T-helper 17 cell (primary cell): ENCODE data around the gene RPRD1A. TPM values are rescaled to one million over a fixed set of nuclear protein-coding genes. Genes with fewer than 3 reads are reported as not detected.
A peak's percentile ranks its signal among the peaks of the same experiment; 100 is the strongest.
"Not testable (repeated sequence)": the region's sequence is repeated elsewhere in the genome, so short reads cannot be mapped to it uniquely, and the experiment has no call there.

Experiments
- ATAC-seq: fragments of 150-1000 bp; cut with Tn5 transposase; 2 replicates; pipeline ENCODE4 v1.10.0; 2021; ENCODE audit warnings: mild to moderate bottlenecking, moderate library complexity
- DNase-seq, 3 donors: peaks; one replicate each; pipeline versions ENCODE4 v3.0.0 to v3.0.0-alpha.2; 2020 to 2021
- H3K9me3 ChIP-seq: one replicate; pipeline ENCODE4 v1.7.0; 2013; ENCODE audit warnings: low read length, mild to moderate bottlenecking; ENCODE audit not compliant: control insufficient read depth, poor library complexity, severe bottlenecking
- H3K27ac Mint-ChIP-seq: one replicate; pipeline ENCODE4 v1.8.0; 2022; ENCODE audit warnings: mild to moderate bottlenecking, moderate library complexity, mixed read lengths
- H3K27me3 Mint-ChIP-seq: one replicate; pipeline ENCODE4 v1.8.0; 2022; ENCODE audit warnings: mixed read lengths
- H3K36me3 Mint-ChIP-seq: one replicate; pipeline ENCODE4 v1.8.0; 2022; ENCODE audit warnings: low read depth, mixed read lengths
- H3K4me1 Mint-ChIP-seq: one replicate; pipeline ENCODE4 v1.8.0; 2022; ENCODE audit warnings: mild to moderate bottlenecking, mixed read lengths
- H3K4me3 Mint-ChIP-seq: one replicate; pipeline ENCODE4 v1.8.0; 2022; ENCODE audit warnings: mild to moderate bottlenecking, moderate library complexity, mixed read lengths
- total RNA-seq, 4 donors: library from RNA in 2 of 4; stranded (reverse) in 2 of 4; gene quantifications; one replicate each; pipeline ENCODE4 v1.2.3 and lab custom pipeline; 2022 to 2026

Gene RPRD1A
- total RNA-seq, 2 donors from 2014 or later: 14.9 to 20.5 TPM

DNA sequence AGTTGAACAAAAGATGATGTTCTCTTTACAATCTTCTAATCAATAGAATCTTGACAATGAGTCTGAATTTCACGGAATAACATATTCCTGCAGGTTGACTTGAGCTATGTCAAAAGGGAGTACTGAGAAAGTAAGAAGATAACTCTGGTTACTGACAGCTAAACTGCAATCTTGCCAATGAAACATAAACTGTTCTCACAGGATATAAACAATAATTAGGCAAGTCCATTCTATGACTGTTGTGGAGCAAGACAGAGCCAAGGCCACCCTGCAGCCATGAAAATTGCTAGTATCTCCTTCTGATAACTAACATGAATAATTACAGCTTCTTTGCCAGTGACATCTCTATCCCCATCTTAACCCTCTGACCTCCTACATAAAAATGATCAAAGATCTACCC lies 6.3 kb upstream of the RPRD1A start:
- Mint-ChIP-seq H3K27me3 (peaks cover 26% of the 10 kb centered on the region), H3K27ac (no peak overlapping the region), H3K4me1 (peaks cover 2% of the 10 kb centered on the region), H3K36me3 (peaks cover 5% of the 10 kb centered on the region), H3K4me3 (no peak overlapping the region)
- ATAC-seq (no peak), DNase-seq (no peak)
- H3K9me3 ChIP-seq: no peaks in the 10 kb centered on the region

- H3K4me1 Mint-ChIP-seq, H3K36me3 Mint-ChIP-seq, DNase-seq, ATAC-seq, H3K9me3 ChIP-seq, H3K4me3 Mint-ChIP-seq, H3K27ac Mint-ChIP-seq: not testable (repeated sequence)
- H3K27me3 Mint-ChIP-seq: peaks cover 26% of the 10 kb centered on the region
These were observed 5.0 kb upstream of the RPRD1A start for GRCh38 chr18:36072406-36072805.

- DNase-seq (no peak), ATAC-seq (no peak)
- Mint-ChIP-seq H3K4me1 (peaks cover 21% of the 10 kb centered on the region), H3K27me3 (no peaks in the 10 kb centered on the region), H3K4me3 (peak overlapping the region; percentile 95), H3K27ac (peak overlapping the region; percentile 92), H3K36me3 (peaks cover 3% of the 10 kb centered on the region)
- no peaks in the 10 kb centered on the region for H3K9me3 ChIP-seq
These were observed 689 bp downstream of the RPRD1A start for GRCh38 chr18:36066686-36067054.

- Mint-ChIP-seq H3K36me3 (peaks cover 3% of the 10 kb centered on the region), H3K27me3 (no peaks in the 10 kb centered on the region), H3K27ac (peak overlapping the region; percentile 34), H3K4me3 (peak overlapping the region; percentile 95), H3K4me1 (peaks cover 25% of the 10 kb centered on the region)
- DNase-seq (no peak), ATAC-seq (no peak)
- no peaks in the 10 kb centered on the region for H3K9me3 ChIP-seq
These were observed 1.4 kb downstream of the RPRD1A start for GRCh38 chr18:36066001-36066400.

DNA sequence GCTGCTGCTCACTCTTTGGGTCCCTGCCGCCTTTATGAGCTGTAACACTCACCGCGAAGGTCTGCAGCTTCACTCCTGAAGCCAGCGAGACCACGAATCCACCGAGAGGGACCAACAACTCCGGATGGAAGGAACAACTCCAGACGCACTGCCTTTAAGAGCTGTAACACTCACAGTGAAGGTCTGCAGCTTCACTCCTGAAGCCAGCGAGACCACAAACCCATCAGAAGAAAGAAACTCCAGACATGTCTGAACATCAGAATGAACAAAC lies 2.6 kb downstream of the RPRD1A start:
- not testable (repeated sequence) for H3K9me3 ChIP-seq, DNase-seq, ATAC-seq, H3K27ac Mint-ChIP-seq, H3K27me3 Mint-ChIP-seq, H3K36me3 Mint-ChIP-seq
- H3K4me1 Mint-ChIP-seq: peaks cover 25% of the 10 kb centered on the region
- H3K4me3 Mint-ChIP-seq: peak overlapping the region; percentile 15

- Mint-ChIP-seq H3K4me3 (peak overlapping the region; percentile 15), H3K27ac (no peak overlapping the region), H3K27me3 (no peaks in the 10 kb centered on the region), H3K36me3 (no peaks in the 10 kb centered on the region), H3K4me1 (peaks cover 25% of the 10 kb centered on the region)
- ATAC-seq: no peak
- DNase-seq: no peak
- no peaks in the 10 kb centered on the region for H3K9me3 ChIP-seq
These were observed 3.1 kb downstream of the RPRD1A start for GRCh38 chr18:36064027-36064808.

GRCh38 chr18:36058674-36059073 lies 8.7 kb downstream of the RPRD1A start:
- Mint-ChIP-seq H3K4me1 (peaks cover 23% of the 10 kb centered on the region), H3K4me3 (no peak overlapping the region), H3K27ac (no peak overlapping the region), H3K27me3 (no peaks in the 10 kb centered on the region), H3K36me3 (peaks cover 3% of the 10 kb centered on the region)
- no peaks in the 10 kb centered on the region for H3K9me3 ChIP-seq
- DNase-seq (no peak), ATAC-seq (no peak)

DNA sequence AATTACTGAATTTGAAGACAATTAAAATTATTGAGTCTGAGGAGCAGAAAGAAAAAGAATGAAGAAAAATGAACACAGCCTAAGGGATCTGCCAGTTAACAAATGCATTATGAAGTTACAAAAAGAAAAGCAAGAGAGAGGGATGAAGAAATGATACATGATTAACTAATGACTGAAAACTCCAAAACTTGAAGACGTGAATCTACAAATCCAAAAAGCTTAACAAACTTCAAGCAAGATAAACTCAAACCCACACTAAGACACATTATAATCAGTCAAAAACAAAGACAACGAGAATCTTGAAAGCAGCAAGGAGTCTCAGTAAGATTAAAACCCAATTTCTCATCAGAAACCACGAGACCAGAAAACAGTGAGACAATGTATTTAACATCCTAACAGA lies 15.6 kb downstream of the RPRD1A start:
- no peak for DNase-seq
- Mint-ChIP-seq H3K36me3 (peaks cover 9% of the 10 kb centered on the region), H3K27me3 (no peaks in the 10 kb centered on the region), H3K4me3 (no peak overlapping the region), H3K4me1 (peaks cover 23% of the 10 kb centered on the region), H3K27ac (no peak overlapping the region)
- H3K9me3 ChIP-seq: no peaks in the 10 kb centered on the region
- no peak for ATAC-seq

DNA sequence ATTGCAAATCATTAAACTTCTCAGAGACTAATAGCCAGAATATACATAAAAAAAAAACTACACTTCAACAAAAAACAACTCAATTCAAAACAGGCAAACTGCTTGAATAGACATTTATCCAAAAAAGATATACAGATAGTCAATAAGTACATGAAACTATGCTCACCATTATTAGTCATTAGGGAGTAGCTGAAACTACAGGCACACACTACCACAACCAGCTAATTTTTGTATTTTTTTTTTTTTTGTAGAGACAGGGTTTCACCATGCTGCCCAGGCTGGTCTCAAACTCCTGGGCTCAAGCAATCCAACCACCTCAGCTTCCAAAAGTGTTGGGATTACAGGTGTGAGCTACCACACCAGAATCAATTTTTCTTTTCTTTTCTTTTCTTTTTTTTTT lies 16.9 kb downstream of the RPRD1A start:
- Mint-ChIP-seq H3K4me3 (no peak overlapping the region), H3K36me3 (peaks cover 9% of the 10 kb centered on the region), H3K27me3 (no peaks in the 10 kb centered on the region), H3K27ac (no peak overlapping the region), H3K4me1 (peaks cover 31% of the 10 kb centered on the region)
- ATAC-seq (no peak), DNase-seq (no peak)
- no peaks in the 10 kb centered on the region for H3K9me3 ChIP-seq

DNA sequence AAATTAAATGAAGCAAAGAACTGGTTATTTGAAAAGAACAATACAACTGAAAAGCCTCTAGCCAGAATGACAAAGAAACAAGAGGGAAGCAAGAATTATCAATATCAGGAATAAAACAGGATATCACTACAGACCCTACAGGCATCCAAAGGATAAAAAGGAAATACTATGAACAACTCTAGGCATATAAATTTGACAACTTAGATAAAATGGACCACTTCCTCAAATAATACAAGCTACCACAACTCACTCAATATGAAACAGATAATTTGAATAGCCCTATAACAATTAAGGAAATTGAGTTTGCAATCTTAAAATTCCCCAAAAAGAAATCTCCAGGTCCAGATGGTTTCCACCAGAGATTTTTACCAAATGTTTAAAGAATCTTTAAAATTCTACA lies 19.8 kb downstream of the RPRD1A start:
- no peaks in the 10 kb centered on the region for H3K27me3 Mint-ChIP-seq
- H3K4me1 Mint-ChIP-seq: peaks cover 31% of the 10 kb centered on the region

DNA sequence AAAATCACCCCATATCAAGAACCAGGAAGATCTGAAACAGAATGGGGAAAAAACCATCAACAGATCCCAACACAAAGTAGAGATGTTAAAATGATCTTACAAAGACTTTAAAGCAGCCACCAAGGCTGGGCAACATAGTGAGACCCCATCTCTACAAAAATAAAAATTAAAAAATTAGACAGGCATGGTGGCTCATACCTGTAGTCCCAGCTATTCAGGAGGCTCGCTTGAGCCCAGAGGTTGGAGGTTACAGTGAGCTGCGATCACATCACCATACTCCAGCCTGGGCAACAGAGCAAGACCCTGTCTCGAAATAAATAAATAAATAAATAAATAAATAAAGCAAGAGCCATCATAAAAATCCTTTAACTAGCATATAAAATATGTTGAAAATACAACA lies 20.5 kb downstream of the RPRD1A start:
- H3K4me1 Mint-ChIP-seq: peaks cover 37% of the 10 kb centered on the region
- no peak overlapping the region for H3K4me3 Mint-ChIP-seq
- H3K36me3 Mint-ChIP-seq: peaks cover 5% of the 10 kb centered on the region

More for the DNA sequence above, 19.8 kb downstream of the RPRD1A start:
- DNase-seq: no peak
- Mint-ChIP-seq H3K4me3 (no peak overlapping the region), H3K27ac (no peak overlapping the region), H3K36me3 (peaks cover 5% of the 10 kb centered on the region)
- no peaks in the 10 kb centered on the region for H3K9me3 ChIP-seq
- ATAC-seq: no peak

GRCh38 chr18:36045241-36045991 lies 21.9 kb downstream of the RPRD1A start:
- Mint-ChIP-seq H3K4me1 (peaks cover 44% of the 10 kb centered on the region), H3K4me3 (no peak overlapping the region), H3K27me3 (no peaks in the 10 kb centered on the region), H3K27ac (no peak overlapping the region), H3K36me3 (peaks cover 5% of the 10 kb centered on the region)
- DNase-seq (no peak), ATAC-seq (no peak)
- no peaks in the 10 kb centered on the region for H3K9me3 ChIP-seq

More for the DNA sequence above, 20.5 kb downstream of the RPRD1A start:
- H3K9me3 ChIP-seq: no peaks in the 10 kb centered on the region
- Mint-ChIP-seq H3K27ac (no peak overlapping the region), H3K27me3 (no peaks in the 10 kb centered on the region)
- DNase-seq: no peak
- ATAC-seq: no peak

DNA sequence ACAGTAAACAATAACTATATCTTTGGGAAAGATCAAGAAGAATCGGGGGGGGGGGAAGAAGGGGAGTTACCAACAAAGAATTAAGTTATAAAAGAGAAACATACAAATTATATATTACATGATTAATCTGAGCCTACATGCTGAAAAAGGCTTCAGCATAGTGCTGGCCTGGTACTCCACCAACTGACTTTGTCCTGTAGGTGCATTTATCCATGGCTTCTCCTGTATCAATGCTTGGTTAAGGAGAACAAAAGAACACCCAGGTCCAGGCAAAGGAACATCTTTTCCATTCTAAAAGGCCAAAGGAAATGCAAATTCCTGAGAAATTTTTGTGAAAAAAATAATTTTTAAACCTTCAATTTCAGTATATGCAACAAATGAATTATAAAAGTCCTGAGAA lies 24.2 kb downstream of the RPRD1A start:
- no peak overlapping the region for H3K4me3 Mint-ChIP-seq
- H3K9me3 ChIP-seq: no peaks in the 10 kb centered on the region
- H3K27ac Mint-ChIP-seq: no peak overlapping the region
- no peaks in the 10 kb centered on the region for H3K36me3 Mint-ChIP-seq
- DNase-seq (no peak), ATAC-seq (no peak)
- peaks cover 37% of the 10 kb centered on the region for H3K4me1 Mint-ChIP-seq
- H3K27me3 Mint-ChIP-seq: no peaks in the 10 kb centered on the region

DNA sequence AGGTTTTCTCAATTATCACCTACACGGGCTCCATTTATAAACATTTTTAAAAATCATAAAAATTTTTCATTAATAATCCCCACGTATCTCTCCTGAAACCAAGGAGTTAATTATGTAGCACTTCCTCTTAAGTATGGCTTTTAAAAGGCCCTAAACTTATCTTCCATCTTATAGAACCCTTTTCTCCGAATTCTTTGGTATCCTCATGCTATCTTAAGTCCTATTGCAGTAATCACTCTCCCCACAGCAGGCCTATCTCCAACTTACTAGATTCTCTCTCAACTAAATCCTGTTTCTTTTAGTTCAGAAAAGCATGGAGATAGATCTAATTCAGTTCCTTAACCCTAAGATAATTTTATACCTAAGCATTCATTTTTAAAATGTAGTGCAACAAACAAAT lies 26.2 kb downstream of the RPRD1A start:
- no peak overlapping the region for H3K4me3 Mint-ChIP-seq
- H3K4me1 Mint-ChIP-seq: peaks cover 32% of the 10 kb centered on the region
- H3K27me3 Mint-ChIP-seq: no peaks in the 10 kb centered on the region

More for the DNA sequence above, 26.2 kb downstream of the RPRD1A start:
- ATAC-seq (no peak), DNase-seq (no peak)
- Mint-ChIP-seq H3K36me3 (peaks cover 2% of the 10 kb centered on the region), H3K27ac (peak overlapping the region; percentile 39)
- H3K9me3 ChIP-seq: no peaks in the 10 kb centered on the region
